Pons (tissue), 1 donor: ENCODE results near the gene FAM222A.
"Not testable (repeated sequence)": the region's sequence is repeated elsewhere in the genome, so short reads cannot be mapped to it uniquely, and the experiment has no call there.

ENCODE experiments used
- DNase-seq: peaks from one replicate; pipeline ENCODE4 v3.0.0-alpha.2; 2016; ENCODE audit warnings: low spot score

The FAM222A gene

DNA sequence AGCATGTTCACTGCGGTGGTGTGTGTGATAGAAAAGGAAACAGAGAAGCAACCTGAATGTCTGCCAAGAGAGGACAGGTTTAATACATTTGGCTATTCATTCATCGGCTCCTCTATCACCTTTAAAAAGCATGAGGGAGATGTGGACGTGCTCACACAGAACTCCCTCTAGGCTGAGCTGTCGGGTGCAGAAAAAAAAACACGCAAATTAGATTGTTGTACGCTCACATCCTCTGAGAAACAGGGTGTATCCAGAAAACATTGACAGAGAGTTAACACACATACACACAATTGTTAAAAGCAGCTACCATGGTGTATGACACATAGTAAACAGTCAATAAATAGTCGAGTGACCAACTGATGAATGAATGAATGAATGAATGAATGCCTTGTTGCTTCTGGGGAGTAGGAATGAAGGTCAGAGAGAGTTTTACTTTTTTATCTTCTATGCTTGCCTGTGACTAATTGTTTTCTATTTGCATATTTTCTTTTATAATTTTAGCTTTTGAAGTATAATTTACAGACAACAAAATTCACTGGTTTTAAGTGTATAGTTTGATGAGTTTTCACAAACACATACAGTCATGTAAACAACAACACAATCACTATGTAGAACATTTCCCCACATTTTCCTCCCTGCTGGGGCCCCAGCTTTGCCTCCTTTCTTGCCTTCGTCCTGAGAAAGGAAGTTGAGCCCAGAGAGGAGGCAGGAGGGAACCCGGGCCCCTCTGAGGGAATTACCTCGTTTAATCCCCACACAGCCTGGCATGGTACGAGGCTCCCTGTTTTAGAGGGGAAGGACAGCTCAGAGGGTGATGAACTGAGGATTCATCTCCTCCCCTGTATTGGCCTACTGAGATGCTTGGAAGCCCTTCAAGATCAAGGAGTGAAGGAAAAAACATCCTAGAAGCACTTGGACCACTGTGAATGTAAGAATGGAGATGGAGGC, 19.7 kb upstream of the FAM222A start:
- DNase-seq = no peak

DNA sequence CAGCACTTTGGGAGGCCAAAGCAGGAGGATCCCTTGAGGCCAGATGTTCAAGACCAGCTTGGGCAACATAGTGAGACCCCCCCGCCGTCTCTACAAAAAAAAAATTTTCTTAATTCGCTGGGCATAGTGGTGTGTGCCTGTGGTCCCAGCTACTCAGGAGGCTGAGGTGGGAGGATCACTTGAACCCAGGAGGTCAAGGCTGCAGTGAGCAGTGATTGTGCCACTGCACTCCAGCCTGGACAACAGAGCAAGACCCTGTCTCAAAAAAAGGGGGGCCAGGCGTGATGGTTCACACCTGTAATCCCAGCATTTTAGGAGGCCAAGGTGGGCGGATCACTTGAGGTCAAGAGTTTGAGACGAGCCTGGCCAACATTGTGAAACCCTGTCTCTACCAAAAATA, 19.0 kb upstream of the FAM222A start:
- DNase-seq = not testable (repeated sequence)

DNA sequence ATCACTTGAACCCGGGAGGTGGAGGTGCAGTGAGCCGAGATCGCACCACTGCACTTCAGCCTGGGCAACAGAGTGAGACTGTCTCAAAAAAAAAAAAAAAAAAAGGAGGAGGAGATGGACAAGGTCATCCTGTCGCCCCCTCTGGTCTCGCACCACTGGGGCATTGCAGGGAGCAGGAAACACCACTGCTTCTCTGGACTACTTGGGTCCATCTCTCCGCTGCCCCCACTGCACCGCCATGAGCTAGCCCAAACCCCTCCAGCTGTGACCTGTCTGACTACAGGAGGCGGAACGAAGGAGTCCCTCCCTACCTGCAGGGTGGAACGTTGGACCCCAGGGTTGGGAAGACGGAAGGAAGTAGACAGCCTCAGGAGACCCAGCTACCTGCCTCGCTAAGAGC, 18.2 kb upstream of the FAM222A start:
- DNase-seq = no peak

DNA sequence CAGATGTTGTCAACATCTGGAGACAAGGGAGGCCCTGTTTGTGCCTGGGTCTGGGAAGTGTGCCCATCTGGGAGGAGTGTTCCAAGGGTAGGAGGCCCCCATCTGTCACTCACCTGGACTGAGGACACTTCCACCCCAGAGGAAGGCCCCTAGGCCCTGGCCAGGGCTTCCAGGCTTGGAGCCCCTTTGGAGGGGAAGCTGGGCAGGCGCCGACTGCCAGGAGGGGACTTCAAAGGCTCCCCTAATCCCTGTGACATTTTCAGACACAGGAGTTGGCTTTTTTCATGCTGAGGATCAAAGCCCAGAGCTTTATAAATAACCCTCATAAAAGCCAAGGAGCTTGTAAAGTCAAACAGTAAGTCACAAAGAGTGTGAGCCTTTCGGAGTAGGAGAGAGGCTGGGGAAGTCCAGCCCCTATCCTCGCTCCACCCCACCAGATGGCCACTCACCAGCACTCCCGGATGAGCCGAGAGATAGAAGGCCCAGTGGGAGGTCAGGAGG, 17.6 kb upstream of the FAM222A start:
- peak; percentile 53 for DNase-seq

DNA sequence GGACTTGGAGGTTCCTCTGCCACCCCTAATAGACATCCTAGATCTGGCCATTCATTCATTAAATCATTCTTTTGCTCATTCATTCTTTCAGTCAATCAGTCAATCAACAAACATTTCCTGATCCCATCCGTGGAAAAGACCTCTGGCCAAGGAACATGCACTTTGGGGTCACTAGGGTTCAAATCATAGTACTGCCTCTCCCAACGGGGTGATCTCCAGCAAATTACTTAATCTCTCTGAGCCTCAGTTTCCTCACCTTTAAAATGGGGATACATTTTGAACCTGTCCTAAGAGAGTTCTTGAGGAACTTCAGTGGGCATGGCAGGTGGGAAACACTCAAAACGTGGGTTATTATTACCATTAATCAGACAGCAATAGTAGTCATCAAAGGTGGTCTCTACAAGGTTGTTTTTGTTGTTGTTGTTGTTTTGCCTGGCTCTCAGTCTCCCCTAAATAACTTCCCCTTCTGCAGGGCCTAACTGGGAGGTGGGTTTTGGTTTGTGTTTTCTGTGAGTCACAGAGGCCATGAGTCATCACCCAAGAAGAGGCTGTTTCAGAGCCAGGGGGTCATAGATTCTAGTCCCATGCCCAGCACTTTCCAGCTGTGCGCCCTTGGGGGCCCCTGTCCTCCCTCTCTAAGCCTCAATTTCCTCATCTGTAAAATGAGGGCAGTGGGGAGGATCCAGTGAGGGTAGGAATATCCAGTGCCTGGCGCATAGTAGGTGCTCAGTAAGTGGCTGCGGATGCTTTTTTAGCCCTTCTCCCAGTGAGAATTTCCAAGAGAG, 16.9 kb upstream of the FAM222A start:
- DNase-seq = no peak

DNA sequence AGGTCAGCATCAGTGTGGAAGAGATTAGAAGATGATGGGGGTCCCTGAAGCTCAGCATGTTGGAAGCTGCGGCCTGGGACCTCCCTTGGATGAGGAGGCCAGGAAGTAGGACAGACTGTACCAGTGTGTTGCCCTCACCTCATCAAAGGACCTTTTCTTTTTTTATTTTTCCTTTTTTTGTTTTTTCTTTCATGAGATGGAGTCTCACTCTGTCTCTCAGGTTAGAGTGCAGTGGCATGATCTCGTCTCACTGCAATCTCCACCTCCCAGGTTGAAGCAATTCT, 16.4 kb upstream of the FAM222A start:
- no peak for DNase-seq

DNA sequence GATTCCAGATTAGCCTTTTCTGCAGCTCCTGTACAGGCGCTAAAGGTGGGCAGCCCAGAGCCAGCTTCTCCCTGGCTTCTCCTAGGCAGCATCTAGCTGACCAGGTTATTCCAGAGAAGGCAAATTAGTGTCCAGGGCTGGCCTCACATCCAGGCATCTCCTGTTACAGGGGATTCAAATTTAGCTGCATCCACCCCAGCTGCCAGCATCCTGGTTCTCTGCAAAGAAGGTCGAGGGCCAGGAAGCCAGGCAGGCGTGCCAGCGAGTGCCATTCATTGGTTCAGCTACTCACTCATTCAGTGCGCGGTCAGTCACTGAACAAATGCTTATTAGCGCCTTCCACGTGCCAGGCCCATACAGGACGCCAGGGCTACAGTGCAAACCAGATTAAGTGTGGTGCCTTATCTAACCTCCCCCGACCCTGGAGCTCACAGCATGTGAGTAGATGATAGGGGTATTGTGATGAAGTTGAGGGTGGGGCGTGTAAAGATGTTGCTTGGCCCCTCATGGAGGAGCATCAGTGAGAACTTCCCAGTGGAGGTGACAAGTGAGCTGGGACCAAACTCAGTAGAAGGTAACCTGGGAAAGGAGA, 15.7 kb upstream of the FAM222A start:
- no peak for DNase-seq

DNA sequence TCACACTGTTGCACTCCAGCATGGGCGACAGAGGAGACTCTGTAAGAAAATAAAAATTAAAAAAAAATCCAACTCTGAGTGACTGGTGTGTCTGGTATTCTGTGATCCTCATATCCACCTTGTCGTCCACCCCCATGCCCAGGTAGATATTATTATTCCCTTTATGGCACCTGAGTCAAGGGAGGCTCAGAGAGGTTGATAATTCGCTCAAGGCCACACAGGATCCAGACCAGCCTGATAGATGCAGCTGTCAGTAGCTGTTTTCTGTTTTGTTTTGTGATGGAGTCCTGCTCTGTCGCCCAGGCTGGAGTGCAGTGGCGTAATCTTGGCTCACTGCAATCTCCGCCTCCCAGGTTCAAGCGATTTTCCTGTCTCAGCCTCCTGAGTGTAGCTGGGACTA, 14.8 kb upstream of the FAM222A start:
- no peak for DNase-seq

DNA sequence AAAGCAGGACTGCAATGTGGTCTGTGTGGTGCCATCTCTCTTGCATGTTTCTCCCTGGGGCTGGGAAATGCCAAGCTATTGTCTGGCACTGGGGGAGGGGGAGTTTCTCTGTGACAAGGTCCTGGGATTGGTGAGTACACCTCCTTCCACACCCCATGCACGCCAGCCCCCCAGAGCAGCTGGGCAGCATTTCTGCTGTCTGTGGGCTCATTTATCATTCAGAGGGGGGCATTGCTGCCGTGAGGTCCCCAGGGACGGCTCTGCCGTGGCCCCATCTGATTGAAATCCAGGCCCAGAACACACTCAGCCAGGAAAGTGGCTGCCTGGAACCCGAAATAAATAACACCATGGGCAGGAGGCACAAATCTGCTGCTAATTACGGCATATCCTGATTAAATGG, 12.6 kb upstream of the FAM222A start:
- DNase-seq = no peak

DNA sequence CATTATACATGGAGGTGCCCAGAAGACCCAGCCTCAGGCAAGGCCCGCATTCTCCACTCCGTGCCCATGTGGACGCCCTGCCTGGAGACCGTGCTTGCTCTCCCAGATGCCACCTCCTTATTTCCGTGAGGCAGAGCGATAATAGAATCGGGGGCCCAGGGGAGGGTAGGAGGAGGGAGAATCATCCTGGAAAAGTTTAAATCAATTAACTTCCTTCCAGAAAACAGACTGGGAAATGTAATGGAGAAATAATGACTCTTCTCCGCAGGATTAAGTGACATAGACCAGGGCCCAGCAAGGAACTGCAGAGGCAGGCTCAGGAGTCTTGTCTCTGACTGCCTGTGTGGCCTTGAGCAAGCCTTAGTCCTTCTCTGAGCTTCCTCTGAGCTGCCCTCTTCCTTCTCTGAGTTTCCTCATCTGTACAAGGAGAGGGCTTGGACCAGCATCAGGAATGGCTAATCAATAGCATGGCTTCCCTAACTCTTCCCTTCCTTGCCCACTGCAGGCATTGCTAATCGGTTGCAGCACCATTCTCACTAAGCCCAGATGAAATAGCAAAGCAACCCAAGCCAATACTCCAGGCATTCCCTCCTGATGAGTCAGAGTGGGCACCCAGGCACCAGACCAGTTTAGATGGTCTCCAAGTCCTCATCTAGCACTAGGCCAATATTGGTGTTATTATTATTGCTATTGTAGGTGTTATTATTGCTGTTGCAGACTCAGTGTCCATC, 11.3 kb upstream of the FAM222A start:
- DNase-seq = no peak

DNA sequence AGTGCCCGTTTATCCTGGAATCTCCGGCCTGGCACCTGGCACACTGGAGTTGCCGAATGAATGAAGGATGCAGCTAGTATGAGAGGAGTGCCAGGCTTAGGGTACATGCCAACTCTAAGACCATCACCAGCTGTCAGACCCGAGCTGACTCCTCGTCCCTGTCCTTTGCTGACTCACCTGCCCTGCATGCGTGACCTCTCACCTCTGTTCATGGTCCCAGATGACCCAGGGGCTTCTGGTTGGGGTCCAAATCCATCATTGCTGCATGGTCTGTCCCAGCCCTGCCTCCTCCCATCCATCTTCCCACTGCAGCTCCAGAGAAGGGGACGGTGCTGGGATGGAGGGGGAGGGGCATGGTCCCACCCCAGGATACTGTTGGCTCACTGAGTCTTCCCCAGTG, 9.9 kb upstream of the FAM222A start:
- no peak for DNase-seq

DNA sequence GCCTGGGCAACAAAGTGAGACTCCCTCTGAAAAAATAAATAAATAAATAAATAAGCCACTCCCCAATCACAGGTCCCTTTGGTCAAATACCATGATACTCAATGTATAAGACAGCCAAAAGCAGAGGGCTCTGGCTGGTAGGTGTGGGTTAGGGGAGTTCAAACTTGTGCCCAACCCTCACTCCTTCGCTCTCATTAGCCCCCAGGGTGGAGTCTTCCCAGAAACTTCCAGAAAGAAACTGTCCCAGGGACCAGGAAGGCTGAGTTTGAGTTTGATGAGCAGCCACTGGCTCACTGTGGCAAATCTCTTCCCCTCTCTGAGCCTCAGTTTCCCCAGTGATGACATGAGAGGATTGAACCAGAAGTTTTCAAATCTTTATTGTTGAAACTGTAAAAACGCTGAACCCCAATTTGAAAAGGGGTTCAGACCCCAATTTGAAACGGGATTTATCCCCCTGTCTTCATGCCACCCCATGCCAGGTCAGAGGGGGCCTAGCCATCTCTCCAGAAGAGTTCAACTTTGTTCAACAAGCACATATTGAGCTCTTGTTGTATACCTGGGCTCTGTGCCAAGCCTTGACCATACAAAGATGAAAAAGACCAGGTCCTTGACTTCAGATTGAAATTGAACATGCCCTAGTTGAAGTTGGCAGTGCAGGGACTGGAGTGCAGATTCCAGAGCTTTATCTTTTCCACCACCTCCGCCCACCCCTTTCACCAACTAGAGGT, 9.1 kb upstream of the FAM222A start:
- no peak for DNase-seq

DNA sequence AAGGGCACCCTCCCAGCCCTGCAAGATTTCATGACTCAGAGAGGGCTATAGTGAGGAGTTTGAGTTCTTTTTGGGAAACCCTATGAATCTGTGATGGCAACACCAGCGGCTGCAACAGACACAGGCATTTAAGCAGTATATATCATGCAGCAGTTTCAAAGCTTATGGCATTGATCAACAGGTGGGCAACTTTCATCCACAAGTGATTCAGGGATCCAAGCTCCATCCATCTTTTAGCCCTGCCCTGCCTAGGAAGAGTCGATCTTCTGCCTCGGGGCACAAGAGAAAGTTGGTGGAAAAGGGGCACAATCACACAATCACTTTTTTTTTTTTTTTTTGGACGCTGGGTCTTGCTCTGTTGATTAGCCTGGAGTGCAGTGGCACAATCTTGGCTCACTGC, 8.3 kb upstream of the FAM222A start:
- DNase-seq = no peak

DNA sequence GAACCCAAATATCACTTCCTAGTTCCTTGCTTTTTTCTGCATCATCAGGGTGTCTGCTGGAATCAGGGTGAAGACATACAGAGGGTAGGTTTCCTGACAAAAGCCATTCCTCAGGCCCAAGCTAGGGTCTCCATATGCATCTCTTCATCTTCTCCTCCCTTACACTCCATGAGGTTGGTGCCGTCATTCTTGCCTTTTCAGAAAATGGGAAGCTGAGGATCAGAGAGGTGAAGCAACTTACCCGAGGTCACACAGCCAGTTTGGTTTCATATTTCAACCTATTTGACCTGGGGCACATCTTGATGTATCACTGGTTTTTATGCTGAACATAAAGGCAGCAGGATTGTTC, 7.3 kb upstream of the FAM222A start:
- DNase-seq = no peak

DNA sequence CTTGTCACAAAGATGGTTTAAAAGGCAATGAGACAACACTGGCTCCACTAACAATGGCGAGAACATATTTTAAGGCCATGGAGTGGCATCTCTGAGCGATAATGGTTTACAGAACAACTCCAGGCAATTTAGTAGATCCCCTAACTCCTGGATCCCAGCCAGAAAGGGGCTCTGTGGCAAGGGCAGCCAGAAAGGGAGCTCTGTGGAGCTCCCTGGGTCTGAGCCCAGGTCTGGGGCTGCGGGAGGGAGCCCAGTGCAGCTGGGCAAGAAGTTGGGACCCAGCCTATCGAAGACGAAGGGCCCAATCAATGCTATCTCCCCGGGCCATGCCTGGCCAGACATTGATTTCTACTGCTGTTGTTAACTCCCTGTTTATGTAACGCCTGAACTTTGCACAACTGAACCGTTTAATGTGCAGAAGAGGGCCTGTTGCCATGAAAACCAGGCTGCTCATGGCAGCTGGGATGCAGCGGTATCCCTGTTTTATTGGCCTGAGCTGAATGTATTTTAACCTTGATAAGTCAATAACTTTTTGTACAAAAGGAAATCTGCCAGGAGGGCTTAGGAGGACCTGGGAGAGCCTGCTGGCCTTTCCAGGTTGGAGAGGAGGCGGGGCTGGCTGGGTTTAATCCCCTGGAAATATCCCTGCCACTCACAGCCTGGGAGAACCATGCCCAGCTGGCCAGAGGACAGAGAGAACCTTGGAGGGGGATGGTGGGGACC, 6.7 kb upstream of the FAM222A start:
- no peak for DNase-seq

DNA sequence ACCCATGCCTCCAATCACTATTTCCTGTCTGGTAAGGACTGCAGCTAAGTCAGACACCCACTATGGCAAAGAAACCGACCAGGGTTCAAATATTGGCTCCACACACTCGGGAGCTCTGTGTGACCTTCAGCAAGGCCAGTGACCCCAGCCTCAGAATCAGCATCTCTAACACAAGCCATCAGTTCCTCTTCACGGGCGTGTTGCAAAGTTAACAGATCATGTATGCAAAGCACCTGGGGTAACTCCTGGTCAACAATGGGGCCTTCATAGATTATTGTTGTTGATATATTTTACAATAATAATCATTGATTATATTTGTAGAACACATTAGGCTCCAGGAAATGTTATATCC, 6.2 kb upstream of the FAM222A start:
- no peak for DNase-seq

DNA sequence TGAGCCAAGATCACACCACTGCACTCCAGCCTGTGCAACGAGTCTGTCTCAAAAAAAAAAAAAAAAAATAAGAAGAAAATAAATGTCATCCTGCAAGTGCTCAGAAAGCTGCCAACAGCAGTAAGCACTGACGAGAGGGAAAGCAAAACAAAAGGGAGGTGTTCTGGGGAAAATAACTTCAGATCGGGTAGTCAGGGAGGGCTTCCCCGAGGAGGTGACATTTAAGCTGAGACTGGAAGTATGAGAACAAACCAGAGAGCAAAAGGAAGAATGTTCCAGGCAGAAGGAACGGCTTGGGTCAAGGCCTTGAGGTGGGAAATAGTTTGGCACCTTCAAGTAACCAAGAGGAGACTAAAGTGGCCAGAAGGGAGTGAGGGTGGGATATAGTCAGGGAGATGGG, 4.7 kb upstream of the FAM222A start:
- DNase-seq = no peak

DNA sequence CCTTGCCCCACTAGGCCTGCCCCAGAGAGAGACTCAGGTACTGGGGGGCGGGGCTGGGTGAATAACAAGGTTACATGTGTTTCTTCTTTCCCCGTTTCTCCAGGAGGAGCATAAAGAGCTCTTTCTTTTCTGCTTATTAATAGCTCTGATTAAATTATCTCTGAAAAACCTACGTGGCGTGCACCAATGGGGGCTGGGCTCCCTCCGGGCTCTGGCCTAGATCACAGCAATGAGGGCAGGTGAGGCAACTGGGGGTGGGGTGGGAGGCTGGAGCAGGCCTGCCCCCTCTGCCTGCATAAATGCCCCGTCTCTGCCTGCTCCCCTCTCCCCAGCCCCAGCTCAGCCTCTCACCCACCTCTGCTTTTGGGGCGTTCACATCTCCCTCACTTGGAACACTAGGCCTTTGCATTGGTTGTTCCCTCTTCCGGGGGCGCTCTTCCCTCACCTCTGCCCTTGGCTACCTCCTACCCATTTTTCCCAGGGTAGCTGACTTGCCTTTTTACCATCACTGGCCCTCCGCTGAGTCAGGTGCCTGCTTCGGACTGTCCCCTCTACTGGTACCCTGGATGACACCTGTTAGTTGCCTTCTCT, 4.1 kb upstream of the FAM222A start:
- DNase-seq = no peak

DNA sequence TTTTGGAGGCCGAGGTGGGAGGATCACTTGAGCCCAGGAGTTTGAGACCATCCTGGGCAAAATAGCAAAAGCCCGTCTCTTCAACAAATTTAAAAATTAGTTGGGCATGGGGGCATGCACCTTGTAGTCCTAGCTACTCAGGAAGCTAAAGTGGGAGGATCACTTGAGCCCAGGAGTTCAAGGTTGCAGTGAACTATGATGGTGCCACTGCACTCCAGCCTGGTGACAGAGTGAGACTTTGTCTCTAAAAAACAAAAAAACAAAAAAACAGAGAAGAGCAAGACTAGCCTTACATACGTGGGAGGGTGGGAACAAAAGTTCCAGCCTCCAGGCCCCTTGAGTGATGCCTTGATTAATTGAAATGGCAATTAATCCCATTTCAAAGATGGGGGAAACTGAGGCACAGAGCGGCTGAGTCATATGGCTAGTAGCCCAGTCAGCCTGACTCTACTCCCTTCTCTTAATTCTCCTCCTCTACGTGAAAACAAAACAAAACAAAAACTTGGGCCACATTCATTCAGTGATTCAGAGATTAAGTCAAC, 3.3 kb upstream of the FAM222A start:
- no peak for DNase-seq
